Suppressor macrophage (primary cell): ENCODE data around the gene ZNF283.
"Not testable (repeated sequence)": the region's sequence is repeated elsewhere in the genome, so short reads cannot be mapped to it uniquely, and the experiment has no call there.

ENCODE experiments used
- DNase-seq, 4 experiments: peaks; one replicate each; pipeline ENCODE4 v3.0.0-alpha.2; 2020 to 2022

ZNF283 gene

DNA sequence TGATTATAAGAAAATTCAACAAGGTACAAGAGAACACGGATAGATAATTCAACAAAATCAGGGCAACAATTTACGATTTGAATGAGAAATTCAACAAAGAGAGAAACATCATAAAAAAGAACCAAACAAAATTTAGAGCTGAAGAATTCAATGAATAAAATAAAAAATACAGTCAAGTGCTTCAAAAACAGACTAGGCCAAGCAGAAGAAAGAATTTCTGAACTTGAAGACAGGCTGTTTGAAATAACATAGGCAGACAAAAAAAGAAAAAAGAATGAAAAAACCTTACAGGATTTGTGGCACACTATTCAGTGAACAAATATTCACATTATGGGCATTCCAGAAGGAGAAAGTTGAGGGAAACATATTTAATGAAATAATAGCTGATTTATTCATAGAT lies 31.1 kb downstream of the ZNF283 start:
- DNase-seq, result no peak

- DNase-seq, result not testable (repeated sequence)
Observed at GRCh38 chr19:43866923-43867322, 39.8 kb downstream of the ZNF283 start.

- no peak for DNase-seq
Observed at GRCh38 chr19:43872547-43873336, 45.6 kb downstream of the ZNF283 start.

DNA sequence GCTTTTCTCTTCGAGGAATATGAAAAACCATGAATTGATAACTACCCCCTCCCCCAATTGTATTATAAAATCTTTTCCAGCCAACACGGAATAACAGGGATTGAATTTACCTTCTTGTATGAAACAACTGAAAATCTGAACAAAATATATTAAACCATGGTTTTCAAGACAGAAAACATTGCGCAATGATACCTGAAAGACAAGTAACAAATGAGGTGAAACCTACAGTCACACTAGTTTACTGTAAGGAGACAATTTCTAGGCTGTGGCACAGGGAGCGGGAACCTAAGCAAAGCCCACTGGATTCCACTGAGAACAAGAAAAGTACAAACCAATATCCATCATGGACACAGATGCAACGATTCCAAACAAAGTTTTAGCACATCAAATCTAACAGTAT lies 53.4 kb downstream of the ZNF283 start:
- no peak for DNase-seq

DNA sequence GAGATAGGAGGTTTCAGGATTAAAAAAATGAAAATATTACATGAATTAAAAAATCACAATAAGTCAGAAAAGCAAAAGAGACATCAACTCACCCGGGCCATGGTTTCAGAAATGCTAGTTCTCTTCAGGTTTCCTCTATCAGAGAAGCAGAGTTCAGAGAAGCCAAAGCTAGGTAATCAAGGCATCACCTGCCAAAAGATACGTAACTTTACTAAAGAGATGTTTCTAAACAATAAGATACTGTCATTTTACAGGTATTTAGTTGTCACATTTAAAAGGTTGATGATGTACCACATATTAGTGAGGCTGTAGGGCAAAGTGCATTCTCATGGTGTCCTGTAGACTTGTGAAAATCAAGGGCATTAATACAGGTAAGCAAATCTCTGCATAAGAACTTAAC lies 56.7 kb downstream of the ZNF283 start, which contains the start of gene ZNF404:
TSS of gene ZNF404 (minus strand) at position 101 of the 400 bp plus-strand sequence.
- no peak for DNase-seq

DNA sequence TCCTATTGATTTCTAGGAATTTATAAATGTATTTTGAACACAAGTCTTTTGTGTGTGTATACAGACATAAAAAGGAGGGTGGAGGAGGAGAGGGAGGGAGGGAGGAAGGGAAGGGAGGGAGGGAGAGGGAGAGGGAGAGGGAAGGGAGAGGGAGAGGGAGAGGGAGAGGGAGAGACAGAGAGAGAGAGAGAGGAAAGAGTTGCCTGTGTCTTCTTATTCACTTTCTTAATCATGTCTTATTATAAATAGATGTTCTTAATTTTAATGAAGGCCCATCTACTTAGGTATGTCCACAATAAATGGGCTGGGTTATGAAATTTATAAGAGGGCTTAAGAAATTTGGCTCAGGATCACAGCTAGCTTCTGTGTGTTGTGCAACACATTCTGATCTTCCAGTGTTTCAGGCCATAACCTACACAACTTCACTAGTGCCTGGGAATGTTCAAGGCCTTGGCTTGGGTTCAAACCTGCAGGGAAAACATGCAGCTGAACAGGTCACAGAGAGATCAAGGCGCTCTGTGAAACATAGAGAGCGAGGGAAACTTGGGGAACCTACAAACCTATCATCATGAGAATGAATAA lies 68.7 kb downstream of the ZNF283 start:
- DNase-seq, result no peak
